ENCODE results near the gene KRT80. TPM values are rescaled to one million over a fixed set of nuclear protein-coding genes. Genes with fewer than 3 reads are reported as not detected.
A peak's percentile ranks its signal among the peaks of the same experiment; 100 is the strongest.

Gene KRT80
- total and polyA plus RNA-seq, 2 of the 13 experiments (the other 11 are each of a cell fraction or from before 2014, with no cell fraction given), result 0.27 to 0.53 TPM

DNA sequence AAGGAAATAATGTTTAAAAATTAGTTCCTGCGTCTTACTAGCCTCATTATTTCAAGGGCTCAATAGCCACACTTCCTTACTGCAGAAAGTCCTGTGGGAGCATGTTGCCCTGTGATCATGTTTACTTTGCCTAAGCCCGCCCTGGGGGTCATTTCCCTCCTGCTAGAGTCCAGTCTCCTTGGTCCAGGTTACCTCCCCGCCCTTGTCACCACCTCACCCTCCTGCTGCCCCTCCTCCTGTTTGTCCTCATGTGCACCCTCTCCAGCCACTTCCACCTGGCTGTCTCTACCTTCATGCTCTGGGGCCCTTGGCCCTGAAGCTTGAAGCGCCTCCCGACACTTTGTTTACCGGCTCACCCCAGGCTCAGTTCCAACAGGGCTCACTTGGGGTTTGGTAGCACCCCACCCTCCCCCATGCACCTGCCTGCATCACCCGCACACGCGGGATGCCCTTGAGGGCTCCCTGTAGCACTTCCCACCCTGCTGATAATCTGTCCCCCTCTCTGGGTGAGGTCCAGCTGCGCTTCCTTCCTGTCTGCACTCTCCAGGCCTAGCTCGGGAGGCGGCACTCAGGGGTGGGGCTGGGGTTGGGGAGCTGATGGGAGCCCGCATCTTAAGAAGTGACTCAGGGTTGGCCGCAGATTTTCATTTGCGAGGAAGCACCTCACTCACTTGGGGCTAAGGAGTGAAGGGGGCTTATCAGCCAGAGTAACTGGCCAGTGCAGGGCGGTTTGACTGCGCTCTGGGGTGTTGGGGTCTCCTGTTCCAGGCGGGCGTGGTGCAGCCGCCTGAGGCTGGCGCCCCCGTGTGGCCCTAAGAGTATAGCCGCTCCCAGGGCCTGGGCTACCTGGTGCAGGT, 72.2 kb downstream of the KRT80 start (continued):
- TF ChIP-seq TRAFD1 (CRISPR knock-in tag; IDR thresholded peaks at IDR 0.05; ENCODE audit: borderline replicate concordance) (no peak), KDM5B (CRISPR knock-in tag; IDR thresholded peaks at IDR 0.05; ENCODE audit: borderline replicate concordance) (peak; percentile 29; the same call in 1 of the 2 replicates), SCMH1 (CRISPR knock-in tag; IDR thresholded peaks at IDR 0.05; ENCODE audit: borderline replicate concordance) (no peak), LBX2 (CRISPR knock-in tag; IDR thresholded peaks at IDR 0.05; ENCODE audit: borderline replicate concordance) (no peak), DMAP1 (CRISPR knock-in tag; IDR thresholded peaks at IDR 0.05) (peak; percentile 61; the same call in 1 of the 2 replicates), ZNF737 (CRISPR knock-in tag; IDR thresholded peaks at IDR 0.05; ENCODE audit: borderline replicate concordance) (no peak), MAF1 (CRISPR knock-in tag; IDR thresholded peaks at IDR 0.05; ENCODE audit: borderline replicate concordance) (no peak), HOXD1 (CRISPR knock-in tag; IDR thresholded peaks at IDR 0.05) (0 out of 2 replicates have a peak, but pooled peaks have one; percentile 15), SIX4 (CRISPR knock-in tag; IDR thresholded peaks at IDR 0.05) (peak; percentile 36; the same call in 1 of the 2 replicates), TP53 (CRISPR knock-in tag; conservative IDR thresholded peaks at IDR 0.05) (no peak), ZBTB8A (CRISPR knock-in tag; IDR thresholded peaks at IDR 0.05; ENCODE audit: borderline replicate concordance, low read depth) (no peak), NR2F1 (CRISPR knock-in tag; IDR thresholded peaks at IDR 0.05) (no peak)
- TF ChIP-seq, protein P1, sequence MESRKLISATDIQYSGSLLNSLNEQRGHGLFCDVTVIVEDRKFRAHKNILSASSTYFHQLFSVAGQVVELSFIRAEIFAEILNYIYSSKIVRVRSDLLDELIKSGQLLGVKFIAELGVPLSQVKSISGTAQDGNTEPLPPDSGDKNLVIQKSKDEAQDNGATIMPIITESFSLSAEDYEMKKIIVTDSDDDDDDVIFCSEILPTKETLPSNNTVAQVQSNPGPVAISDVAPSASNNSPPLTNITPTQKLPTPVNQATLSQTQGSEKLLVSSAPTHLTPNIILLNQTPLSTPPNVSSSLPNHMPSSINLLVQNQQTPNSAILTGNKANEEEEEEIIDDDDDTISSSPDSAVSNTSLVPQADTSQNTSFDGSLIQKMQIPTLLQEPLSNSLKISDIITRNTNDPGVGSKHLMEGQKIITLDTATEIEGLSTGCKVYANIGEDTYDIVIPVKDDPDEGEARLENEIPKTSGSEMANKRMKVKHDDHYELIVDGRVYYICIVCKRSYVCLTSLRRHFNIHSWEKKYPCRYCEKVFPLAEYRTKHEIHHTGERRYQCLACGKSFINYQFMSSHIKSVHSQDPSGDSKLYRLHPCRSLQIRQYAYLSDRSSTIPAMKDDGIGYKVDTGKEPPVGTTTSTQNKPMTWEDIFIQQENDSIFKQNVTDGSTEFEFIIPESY (CRISPR knock-in tag; IDR thresholded peaks at IDR 0.05), result no peak
- TF ChIP-seq, protein P2, sequence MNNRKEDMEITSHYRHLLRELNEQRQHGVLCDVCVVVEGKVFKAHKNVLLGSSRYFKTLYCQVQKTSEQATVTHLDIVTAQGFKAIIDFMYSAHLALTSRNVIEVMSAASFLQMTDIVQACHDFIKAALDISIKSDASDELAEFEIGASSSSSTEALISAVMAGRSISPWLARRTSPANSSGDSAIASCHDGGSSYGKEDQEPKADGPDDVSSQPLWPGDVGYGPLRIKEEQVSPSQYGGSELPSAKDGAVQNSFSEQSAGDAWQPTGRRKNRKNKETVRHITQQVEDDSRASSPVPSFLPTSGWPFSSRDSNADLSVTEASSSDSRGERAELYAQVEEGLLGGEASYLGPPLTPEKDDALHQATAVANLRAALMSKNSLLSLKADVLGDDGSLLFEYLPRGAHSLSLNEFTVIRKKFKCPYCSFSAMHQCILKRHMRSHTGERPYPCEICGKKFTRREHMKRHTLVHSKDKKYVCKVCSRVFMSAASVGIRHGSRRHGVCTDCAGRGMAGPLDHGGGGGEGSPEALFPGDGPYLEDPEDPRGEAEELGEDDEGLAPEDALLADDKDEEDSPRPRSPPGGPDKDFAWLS (CRISPR knock-in tag; IDR thresholded peaks at IDR 0.05; ENCODE audit: borderline replicate concordance), result 0 out of 2 replicates have a peak, but pooled peaks have one; percentile 39
- TF ChIP-seq, protein P3, sequence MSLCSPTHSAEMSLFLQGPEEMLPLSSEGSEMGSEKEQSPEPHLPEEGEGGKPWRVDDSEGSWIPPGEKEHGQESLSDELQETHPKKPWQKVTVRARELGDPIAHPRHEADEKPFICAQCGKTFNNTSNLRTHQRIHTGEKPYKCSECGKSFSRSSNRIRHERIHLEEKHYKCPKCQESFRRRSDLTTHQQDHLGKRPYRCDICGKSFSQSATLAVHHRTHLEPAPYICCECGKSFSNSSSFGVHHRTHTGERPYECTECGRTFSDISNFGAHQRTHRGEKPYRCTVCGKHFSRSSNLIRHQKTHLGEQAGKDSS (CRISPR knock-in tag; IDR thresholded peaks at IDR 0.05; ENCODE audit: borderline replicate concordance, low read depth), result peak; percentile 32; the same call in 1 of the 2 replicates
- TF ChIP-seq, protein P4, sequence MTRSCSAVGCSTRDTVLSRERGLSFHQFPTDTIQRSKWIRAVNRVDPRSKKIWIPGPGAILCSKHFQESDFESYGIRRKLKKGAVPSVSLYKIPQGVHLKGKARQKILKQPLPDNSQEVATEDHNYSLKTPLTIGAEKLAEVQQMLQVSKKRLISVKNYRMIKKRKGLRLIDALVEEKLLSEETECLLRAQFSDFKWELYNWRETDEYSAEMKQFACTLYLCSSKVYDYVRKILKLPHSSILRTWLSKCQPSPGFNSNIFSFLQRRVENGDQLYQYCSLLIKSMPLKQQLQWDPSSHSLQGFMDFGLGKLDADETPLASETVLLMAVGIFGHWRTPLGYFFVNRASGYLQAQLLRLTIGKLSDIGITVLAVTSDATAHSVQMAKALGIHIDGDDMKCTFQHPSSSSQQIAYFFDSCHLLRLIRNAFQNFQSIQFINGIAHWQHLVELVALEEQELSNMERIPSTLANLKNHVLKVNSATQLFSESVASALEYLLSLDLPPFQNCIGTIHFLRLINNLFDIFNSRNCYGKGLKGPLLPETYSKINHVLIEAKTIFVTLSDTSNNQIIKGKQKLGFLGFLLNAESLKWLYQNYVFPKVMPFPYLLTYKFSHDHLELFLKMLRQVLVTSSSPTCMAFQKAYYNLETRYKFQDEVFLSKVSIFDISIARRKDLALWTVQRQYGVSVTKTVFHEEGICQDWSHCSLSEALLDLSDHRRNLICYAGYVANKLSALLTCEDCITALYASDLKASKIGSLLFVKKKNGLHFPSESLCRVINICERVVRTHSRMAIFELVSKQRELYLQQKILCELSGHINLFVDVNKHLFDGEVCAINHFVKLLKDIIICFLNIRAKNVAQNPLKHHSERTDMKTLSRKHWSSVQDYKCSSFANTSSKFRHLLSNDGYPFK (CRISPR knock-in tag; IDR thresholded peaks at IDR 0.05; ENCODE audit: borderline replicate concordance), result peak; percentile 65; the same call in 1 of the 2 replicates
